Muscle layer of duodenum (tissue), 2 donors: ENCODE measurements around the gene ARMH1.
"Not testable (repeated sequence)": the region's sequence is repeated elsewhere in the genome, so short reads cannot be mapped to it uniquely, and the experiment has no call there.

Experiments
- H3K27ac ChIP-seq: one replicate; pipeline ENCODE4 v1.7.0; 2013; ENCODE audit warnings: mild to moderate bottlenecking, low read length
- H3K27me3 ChIP-seq: one replicate; pipeline ENCODE4 v1.7.0; 2013; ENCODE audit warnings: low read depth, mild to moderate bottlenecking, control low read depth, low read length
- H3K36me3 ChIP-seq, 2 donors: one replicate each; pipeline ENCODE4 v1.7.0; 2013; ENCODE audit warnings: low read length in 2 of 2, control low read depth in 1 of 2, mild to moderate bottlenecking in 1 of 2; ENCODE audit not compliant: insufficient read depth in 2 of 2, control insufficient read depth in 1 of 2
- H3K4me1 ChIP-seq, 2 donors: one replicate each; pipeline ENCODE4 v1.7.0; 2013; ENCODE audit warnings: low read length in 2 of 2, mild to moderate bottlenecking in 2 of 2, control low read depth in 1 of 2, moderate library complexity in 1 of 2; ENCODE audit not compliant: insufficient read depth in 2 of 2, control insufficient read depth in 1 of 2
- H3K4me3 ChIP-seq, 2 donors: one replicate each; pipeline ENCODE4 v1.7.0; 2013; ENCODE audit warnings: low read length in 2 of 2, low read depth in 1 of 2, mild to moderate bottlenecking in 1 of 2
- H3K9me3 ChIP-seq, 2 donors: one replicate each; pipeline ENCODE4 v1.7.0; 2013; ENCODE audit warnings: low read length in 2 of 2, control low read depth in 1 of 2, mild to moderate bottlenecking in 1 of 2; ENCODE audit not compliant: control insufficient read depth in 1 of 2
- donor health status: healthy.

Gene ARMH1

DNA sequence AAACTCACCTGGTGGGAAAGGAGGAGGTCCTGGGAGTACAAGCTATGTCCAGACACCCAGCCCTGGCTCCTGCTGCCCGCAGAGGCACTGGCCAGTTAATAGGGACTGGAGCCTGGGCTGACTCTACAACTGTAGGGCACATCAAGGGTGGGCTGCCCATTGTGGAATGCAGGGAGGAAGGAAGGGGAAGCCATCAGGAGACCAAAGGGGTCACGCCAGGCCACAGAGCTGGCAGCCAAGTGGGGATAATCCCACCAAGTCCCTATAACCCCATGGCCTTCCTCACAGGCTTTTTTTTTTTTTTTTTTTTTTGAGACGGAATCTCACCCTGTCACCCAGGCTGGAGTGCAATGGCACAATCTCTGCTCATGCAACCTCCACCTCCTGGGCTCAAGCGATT is 14.9 kb upstream of the ARMH1 start:
- Histone ChIP-seq H3K4me3 (no peak overlapping the region), H3K27ac (no peak overlapping the region)

GRCh38 chr1:44660176-44660575 is 14.3 kb upstream of the ARMH1 start:
- Histone ChIP-seq H3K9me3 (no peaks in the 10 kb centered on the region), H3K4me3 (no peak overlapping the region), H3K4me1 (no peaks in the 10 kb centered on the region), H3K27me3 (no peaks in the 10 kb centered on the region), H3K36me3 (peaks cover 0 to 5% of the 10 kb centered on the region in 2 donors), H3K27ac (no peak overlapping the region)

More for the DNA sequence above, 14.9 kb upstream of the ARMH1 start:
- Histone ChIP-seq H3K27me3 (no peaks in the 10 kb centered on the region), H3K9me3 (no peaks in the 10 kb centered on the region), H3K36me3 (peaks cover under 1 to 5% of the 10 kb centered on the region in 2 donors), H3K4me1 (no peaks in the 10 kb centered on the region)

DNA sequence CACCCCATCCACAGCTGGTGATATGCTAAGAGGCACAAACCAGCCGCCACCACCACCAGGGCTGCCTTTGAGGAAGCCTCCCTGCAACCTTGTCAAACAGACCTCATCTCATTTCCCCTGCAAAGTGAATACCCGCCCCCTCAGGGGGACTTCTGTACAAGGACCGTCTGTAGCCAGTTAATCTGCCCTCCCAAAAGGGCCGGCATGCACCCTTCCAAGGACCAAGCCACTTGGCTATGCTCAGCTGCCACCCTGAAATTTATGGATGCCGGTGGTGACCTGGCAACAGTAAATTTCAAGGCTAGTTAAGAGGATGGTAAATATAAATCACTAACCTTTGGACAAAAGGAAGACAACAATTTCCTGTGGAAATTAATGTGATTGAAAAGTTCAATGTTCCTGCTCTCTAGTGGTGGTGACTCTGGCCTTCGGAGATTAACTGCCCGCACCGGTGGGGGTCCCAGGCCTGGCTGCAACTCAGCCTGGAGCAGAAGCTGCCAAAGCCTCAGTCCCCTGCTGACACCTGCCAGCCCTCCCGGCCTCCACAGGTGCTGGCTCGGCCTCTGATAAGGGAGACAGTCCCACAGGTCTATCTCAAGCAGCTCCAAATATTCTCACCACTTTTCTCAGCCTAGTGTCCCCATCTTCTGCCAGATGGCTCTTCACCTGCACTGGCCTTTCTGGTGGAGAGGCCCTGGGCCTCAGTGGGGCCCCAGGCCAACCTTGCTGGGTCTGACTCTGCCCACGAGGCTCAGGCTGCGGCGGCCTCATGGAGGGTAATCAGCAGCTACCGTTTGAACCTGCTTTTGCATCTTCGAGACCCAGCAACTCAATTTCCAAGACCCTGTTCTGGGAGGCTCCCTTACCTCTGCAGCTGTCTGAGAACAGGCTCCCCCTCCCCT is 12.5 kb upstream of the ARMH1 start:
- Histone ChIP-seq H3K27ac (no peak overlapping the region), H3K36me3 (peaks cover 0 to 5% of the 10 kb centered on the region in 2 donors), H3K9me3 (no peaks in the 10 kb centered on the region), H3K4me1 (no peaks in the 10 kb centered on the region), H3K4me3 (no peak overlapping the region), H3K27me3 (no peaks in the 10 kb centered on the region)

DNA sequence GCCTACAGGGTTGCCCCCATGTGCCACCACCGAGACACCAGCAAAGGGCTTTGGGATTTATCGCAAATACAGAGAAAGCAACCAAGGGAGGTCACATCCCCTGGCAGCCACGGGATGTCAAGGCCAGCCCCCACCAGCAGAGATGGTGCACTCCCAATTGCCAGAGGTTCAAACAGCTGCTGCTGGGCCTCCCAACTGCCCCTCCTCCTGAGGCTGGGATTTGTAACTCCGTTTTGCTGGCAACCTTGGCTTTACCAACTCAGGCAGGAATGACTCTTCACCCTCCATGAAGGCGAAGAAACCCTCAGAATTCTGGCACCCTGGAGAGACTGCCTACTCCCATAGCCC is 11.9 kb upstream of the ARMH1 start:
- Histone ChIP-seq H3K4me1 (no peaks in the 10 kb centered on the region), H3K36me3 (peaks cover 0 to 5% of the 10 kb centered on the region in 2 donors), H3K27me3 (no peaks in the 10 kb centered on the region), H3K27ac (no peak overlapping the region), H3K9me3 (no peaks in the 10 kb centered on the region), H3K4me3 (no peak overlapping the region)

GRCh38 chr1:44663417-44663816 is 11.1 kb upstream of the ARMH1 start:
- no peaks in the 10 kb centered on the region for H3K27me3 ChIP-seq
- no peak overlapping the region for H3K27ac ChIP-seq
- H3K4me1 ChIP-seq: no peaks in the 10 kb centered on the region
- H3K9me3 ChIP-seq: no peaks in the 10 kb centered on the region
- H3K36me3 ChIP-seq: peaks cover 0 to 5% of the 10 kb centered on the region in 2 donors
- H3K4me3 ChIP-seq: no peak overlapping the region

DNA sequence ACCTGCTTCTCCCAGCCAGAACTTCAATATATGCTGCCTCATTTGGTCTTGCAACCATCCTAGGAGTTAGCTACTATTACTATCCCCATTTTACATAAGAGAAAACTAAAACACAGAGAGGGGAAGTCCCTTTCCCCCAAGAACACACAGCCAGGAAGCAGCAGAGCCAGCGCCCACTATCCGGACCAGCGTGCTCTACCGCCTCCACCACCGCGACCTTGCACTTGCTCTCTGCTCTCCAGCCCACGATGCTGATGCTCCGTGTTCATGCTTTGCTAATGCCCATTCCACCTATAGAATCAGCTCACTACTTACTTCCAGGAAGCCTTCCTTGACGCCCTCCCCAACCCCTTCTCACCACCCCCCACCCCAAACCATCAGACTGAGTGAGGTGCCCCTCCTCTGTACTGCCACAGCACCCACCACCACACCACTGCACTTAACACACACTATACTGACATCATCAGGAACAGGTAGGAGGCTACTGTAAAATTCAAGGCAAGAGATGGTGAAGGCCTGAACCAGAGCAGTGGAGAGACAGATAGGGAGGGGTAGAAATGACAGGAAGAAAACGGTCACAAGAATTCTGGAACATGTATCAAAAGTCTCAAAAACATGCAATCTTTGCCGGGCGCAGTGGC is 9.7 kb upstream of the ARMH1 start:
- Histone ChIP-seq H3K9me3 (no peaks in the 10 kb centered on the region), H3K27me3 (no peaks in the 10 kb centered on the region), H3K4me1 (no peaks in the 10 kb centered on the region), H3K36me3 (no peaks in the 10 kb centered on the region), H3K4me3 (no peak overlapping the region), H3K27ac (no peak overlapping the region)

- H3K27ac ChIP-seq, H3K4me1 ChIP-seq, H3K27me3 ChIP-seq, H3K36me3 ChIP-seq, H3K9me3 ChIP-seq, H3K4me3 ChIP-seq: not testable (repeated sequence)
These were observed 7.8 kb upstream of the ARMH1 start for GRCh38 chr1:44666719-44667118.

- Histone ChIP-seq H3K27me3 (no peaks in the 10 kb centered on the region), H3K4me3 (no peak overlapping the region), H3K9me3 (no peaks in the 10 kb centered on the region), H3K36me3 (no peaks in the 10 kb centered on the region), H3K27ac (no peak overlapping the region), H3K4me1 (peaks cover 13 to 24% of the 10 kb centered on the region in 2 donors)
These were observed 3.5 kb upstream of the ARMH1 start for GRCh38 chr1:44670751-44671640.

- H3K27me3 ChIP-seq: no peaks in the 10 kb centered on the region
- no peak overlapping the region for H3K27ac ChIP-seq
- H3K9me3 ChIP-seq: no peaks in the 10 kb centered on the region
- H3K4me3 ChIP-seq: peak overlapping the region; percentile 39 to 72
- H3K36me3 ChIP-seq: no peaks in the 10 kb centered on the region
- peaks cover 16 to 30% of the 10 kb centered on the region in 2 donors for H3K4me1 ChIP-seq
These were observed 2.1 kb upstream of the ARMH1 start for GRCh38 chr1:44672254-44672955.

DNA sequence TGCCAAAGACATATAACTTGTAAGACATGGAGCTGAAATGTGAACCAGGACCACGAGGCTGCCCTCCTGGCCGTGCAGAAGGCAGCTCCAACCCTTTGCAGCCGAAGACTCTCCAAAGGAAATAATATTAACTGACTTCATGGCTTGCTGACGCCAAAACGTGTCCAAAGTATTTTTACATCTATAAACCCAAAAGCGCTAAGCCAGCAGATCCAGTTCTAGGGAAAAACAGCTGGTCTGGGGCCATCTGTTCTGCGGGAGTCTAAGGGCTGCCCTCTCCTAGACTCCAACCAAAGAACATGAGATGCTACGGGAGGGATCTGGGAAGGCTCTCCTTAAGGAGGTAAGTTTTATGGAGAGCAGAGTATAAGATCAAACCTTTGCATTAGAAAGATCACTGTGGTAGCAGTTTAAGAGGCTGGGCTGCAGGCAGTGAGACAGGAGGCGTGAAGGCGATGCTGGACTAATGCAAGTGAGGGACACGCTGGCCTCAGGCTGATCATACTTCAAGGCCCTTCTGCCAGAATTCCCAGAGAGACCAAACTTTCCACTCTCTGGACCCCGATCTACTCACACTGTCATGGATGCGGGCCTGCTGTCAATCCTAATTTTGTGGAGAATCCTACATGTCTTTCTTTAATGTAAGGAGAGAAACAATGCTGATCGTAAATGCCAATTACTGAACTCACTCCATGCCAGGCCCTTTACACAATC is 1.4 kb upstream of the ARMH1 start:
- Histone ChIP-seq H3K4me1 (peaks cover 16 to 30% of the 10 kb centered on the region in 2 donors), H3K27me3 (no peaks in the 10 kb centered on the region), H3K36me3 (no peaks in the 10 kb centered on the region), H3K4me3 (peak overlapping the region; percentile 72 to 90), H3K27ac (peak overlapping the region; percentile 93), H3K9me3 (no peaks in the 10 kb centered on the region)
